ENCODE data around the gene WDR70.
"Not testable (repeated sequence)": the region's sequence is repeated elsewhere in the genome, so short reads cannot be mapped to it uniquely, and the experiment has no call there.

The WDR70 gene

GRCh38 chr5:37771731-37772130 is 392.6 kb downstream of the WDR70 start:
- no peak for DNase-seq

- DNase-seq = no peak
These were observed 393.1 kb downstream of the WDR70 start for GRCh38 chr5:37772255-37772654.

DNA sequence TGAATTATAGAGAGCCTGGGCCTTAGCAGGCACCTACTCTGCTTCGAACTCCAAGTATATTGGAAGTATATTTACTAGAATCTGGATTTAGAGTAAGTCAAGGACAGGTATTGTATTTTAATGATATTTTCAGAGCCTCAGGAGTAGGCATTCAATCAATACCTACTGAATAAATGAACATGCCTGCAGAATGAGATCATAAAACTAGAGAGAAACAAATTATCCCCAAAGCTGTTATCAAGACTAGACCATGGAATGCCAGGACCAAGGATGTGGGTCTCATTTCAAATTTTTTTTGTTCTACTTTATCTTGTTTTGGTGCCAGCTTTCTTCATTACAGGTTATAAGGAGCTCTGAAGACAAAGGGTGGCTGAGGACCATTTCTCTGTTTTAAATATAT is 394.7 kb downstream of the WDR70 start:
- no peak for DNase-seq

GRCh38 chr5:37774912-37775483 is 395.9 kb downstream of the WDR70 start:
- no peak for DNase-seq

DNA sequence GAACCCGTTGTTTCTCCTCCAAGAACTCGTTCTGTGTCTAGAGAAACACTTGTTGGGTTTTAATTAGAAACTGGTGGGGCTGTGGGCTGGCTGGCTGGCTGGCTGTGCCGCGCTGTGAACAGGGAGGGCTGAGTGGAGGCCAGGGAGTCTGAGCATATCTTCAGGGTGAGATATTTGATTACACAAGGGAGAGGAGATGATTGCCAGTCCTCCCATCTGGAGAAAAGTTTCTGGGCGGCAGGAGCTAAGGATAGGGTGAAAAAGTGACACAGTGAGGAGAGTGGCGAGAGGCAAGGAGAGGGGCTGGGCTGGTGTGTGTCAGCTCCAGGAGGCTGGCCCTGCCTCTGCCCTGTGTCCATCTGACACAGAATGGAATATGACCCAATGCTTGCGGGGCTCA is 397.7 kb downstream of the WDR70 start:
- no peak for DNase-seq

DNA sequence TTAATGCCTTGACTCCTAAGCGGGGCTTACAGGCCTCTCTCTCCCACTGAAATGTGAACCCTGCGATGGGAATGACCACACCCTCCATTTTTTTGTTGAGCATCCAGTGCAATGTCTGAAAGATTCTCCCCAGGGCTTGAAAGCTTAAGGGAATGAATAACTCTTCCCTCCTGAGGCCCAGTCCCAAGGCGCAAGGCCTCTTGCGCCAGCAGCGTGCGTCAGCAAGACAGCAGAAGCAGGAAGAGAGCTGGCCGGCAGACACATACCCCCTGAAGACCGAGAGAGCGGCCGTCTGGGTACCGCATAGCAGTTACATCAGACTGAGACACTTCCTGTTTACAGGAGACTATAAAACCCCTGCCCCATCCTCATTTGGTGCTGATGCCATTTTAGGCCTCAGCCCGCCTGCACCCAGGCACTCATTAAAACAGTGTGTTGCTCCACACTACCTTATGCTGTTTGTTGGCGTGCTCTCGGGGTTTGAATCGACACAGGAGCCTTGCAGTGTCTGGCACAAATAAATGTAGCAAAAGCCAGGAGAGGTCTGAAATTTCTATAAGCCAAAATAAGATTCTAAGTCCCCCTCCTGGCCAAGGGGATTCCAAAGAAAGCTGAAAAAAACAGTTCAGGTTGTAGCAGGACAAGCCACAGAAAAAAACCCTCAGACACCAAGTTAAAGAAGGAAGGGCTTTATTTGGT is 398.5 kb downstream of the WDR70 start:
- DNase-seq = no peak

DNA sequence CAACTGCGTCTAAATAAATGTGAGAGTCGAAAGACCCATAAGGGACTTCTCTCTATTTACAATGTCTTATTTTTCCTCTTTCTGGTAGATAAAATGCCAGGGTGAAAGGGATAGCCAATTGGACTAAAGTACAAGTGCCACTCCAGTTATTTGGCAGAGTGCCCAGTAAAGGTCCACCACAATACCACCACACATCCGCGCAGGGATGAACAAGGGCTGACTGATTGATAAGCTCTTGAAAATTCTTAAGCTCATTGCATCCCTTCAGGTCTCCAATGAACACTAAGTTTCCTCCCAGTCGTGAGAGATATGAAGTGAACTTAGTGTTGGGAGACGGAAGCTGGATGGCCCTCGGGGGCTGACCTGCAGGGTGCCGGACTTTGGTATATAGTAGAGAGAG is 402.3 kb downstream of the WDR70 start:
- DNase-seq = not testable (repeated sequence)

- DNase-seq = no peak
These were observed 407.3 kb downstream of the WDR70 start for GRCh38 chr5:37786416-37786815.

DNA sequence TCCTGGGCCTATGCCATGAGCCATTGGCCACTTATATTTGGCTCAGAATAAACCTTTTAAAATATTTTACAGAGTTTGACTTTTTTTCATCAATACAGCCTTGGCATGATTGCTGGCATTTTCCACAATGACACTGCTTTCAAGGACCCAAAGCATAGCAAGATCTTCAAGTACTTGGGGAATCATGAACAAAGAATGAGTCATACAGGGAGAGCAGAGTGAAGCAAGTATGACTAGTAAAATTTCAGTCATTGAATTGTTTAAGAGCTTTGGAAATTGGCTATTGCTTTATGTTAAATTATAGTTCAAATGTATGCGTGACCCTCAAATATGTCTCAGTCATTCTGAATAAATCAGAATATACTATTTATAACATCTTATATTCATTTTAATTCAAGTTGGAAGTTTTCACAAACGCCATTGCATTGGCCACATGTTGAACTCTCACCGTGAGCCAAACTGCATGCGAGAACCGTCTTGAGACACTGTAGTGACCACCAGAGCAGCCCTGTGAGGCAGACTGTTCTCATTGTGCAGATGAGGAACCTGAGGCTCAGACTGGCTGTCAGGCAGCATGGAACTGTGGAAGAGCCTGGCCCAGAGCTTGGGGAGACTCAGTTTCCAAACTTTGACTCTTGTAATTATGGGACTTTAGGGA is 407.9 kb downstream of the WDR70 start:
- no peak for DNase-seq

DNA sequence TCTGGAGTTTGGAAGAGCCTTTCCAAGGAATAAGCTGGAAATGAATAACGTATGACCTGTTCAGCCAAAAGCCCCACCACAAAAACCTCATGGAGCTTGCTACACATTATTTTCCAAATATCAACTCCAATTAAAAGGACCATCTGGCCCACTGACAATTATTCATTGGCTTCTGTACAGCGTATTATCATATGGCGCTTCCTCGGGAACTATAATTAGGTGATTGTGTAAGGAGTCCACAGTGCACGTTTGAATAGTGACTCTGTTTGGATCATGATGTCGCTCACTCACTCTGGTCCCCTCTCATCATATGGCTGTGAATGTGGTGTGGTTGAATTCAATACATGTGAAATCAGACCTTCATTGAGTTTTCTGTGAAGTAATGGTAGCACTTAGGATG is 408.6 kb downstream of the WDR70 start:
- no peak for DNase-seq

- DNase-seq = no peak
These were observed 410.9 kb downstream of the WDR70 start for GRCh38 chr5:37789991-37790390.

- no peak for DNase-seq
These were observed 412.2 kb downstream of the WDR70 start for GRCh38 chr5:37791321-37791720.

DNA sequence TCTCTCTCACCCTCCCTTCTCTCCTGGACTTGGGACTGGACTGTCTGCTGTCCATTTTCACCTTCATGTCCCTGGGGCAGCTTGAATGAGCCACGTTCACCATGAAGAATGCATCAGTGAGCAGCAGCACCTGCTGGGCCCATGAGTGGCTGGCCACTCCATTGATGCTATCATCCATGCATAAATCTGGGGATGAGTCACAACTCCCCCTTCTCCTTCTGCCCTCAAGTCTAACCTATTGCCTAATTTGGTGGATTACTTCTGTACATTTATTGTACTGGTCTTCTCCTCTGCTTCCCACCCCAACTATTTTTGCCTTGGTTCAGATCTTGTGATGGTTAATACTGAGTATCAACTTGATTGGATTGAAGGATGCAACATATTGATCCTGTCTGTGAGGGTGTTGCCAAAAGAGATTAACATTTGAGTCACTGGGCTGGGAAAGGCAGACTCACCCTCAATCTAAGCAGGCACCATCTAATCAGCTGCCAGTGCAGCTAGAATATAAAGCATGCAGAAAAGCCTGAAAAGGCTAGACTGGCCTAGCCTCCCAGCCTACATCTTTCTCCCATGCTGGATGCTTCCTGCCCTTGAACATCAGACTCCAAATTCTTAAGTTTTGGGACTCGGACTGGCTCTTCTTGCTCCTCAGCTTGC is 414.0 kb downstream of the WDR70 start:
- no peak for DNase-seq

- not testable (repeated sequence) for DNase-seq
These were observed 416.2 kb downstream of the WDR70 start for GRCh38 chr5:37795292-37795691.

DNA sequence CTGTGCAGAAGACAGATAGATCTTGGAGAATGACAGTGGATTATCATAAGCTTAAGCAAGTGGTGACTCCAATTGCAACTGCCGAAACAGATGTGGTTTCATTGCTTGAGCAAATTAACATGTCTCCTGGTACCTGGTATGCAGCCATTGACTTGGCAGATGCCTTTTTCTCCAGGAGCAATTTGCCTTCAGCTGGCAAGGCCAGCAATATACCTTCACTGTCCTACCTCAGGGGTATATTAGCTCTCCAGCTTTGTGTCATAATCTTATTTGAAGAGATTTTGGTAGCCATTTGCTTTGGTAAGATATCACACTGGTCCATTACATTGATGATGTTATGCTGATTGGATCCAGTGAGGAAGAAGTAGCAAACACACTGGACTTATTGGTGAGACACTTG is 417.3 kb downstream of the WDR70 start:
- DNase-seq = not testable (repeated sequence)

GRCh38 chr5:37799865-37800421 is 420.8 kb downstream of the WDR70 start:
- no peak for DNase-seq

DNA sequence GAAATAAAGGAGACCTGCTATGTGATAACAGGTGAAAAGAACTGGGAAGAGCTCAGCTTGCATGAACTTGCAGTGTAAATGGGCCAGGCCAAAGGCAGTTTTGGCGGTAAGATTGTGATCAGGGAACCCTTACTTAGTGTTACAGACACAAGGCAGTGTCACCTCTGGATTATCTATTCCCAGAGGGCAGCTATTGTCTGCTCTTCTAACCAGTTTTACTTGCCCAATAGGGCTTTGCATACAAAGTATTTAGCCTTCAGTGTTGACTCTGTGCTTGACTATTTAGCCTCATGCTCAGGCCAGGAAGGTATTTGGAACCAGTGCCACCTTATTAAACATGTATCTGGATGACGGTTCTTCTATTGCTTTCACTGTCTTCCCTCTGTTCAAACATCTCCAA is 422.4 kb downstream of the WDR70 start:
- no peak for DNase-seq

All from cortex of kidney (tissue), 1 donor.